ENCODE data around the gene TSSK6.

The TSSK6 gene

GRCh38 chr19:19486343-19487076 lies 28.8 kb downstream of the TSSK6 start:
- Histone ChIP-seq H3K9ac (ENCODE audit: low read length) (no peak overlapping the region), H2AFZ (ENCODE audit: low read depth, low read length) (no peak overlapping the region), H3K9me3 (ENCODE audit: insufficient read depth, low read length) (no peaks in the 10 kb centered on the region), H3K79me2 (ENCODE audit: low read length) (peaks cover 75% of the 10 kb centered on the region), H3K4me3 (ENCODE audit: low read length) (no peak overlapping the region), H3K27me3 (ENCODE audit: low read depth, low read length) (no peaks in the 10 kb centered on the region), H3K4me1 (ENCODE audit: low read length) (peaks cover 46% of the 10 kb centered on the region), H3K27ac (ENCODE audit: low read length) (no peak overlapping the region), H3K4me2 (ENCODE audit: low read length) (no peak overlapping the region), H3K36me3 (replicated peaks; ENCODE audit: low read depth, low read length) (peaks cover 6% of the 10 kb centered on the region), H4K20me1 (ENCODE audit: insufficient read depth, low read length) (peaks cover 21% of the 10 kb centered on the region)
- TF ChIP-seq EZH2phosphoT487 (IDR thresholded peaks at IDR 0.05; ENCODE audit: low read depth): no peak
- TF ChIP-seq CTCF (IDR thresholded peaks at IDR 0.05; ENCODE audit: low read depth, low read length): no peak

GRCh38 chr19:19485998-19486290 lies 29.4 kb downstream of the TSSK6 start:
- Histone ChIP-seq H3K4me2 (ENCODE audit: low read length) (no peak overlapping the region), H3K79me2 (ENCODE audit: low read length) (peaks cover 75% of the 10 kb centered on the region), H4K20me1 (ENCODE audit: insufficient read depth, low read length) (peaks cover 25% of the 10 kb centered on the region), H3K27ac (ENCODE audit: low read length) (peak overlapping the region; percentile 44), H3K36me3 (replicated peaks; ENCODE audit: low read depth, low read length) (peaks cover 5% of the 10 kb centered on the region), H3K27me3 (ENCODE audit: low read depth, low read length) (no peaks in the 10 kb centered on the region), H3K4me1 (ENCODE audit: low read length) (peaks cover 52% of the 10 kb centered on the region), H3K9me3 (ENCODE audit: insufficient read depth, low read length) (no peaks in the 10 kb centered on the region), H3K9ac (ENCODE audit: low read length) (no peak overlapping the region), H2AFZ (ENCODE audit: low read depth, low read length) (no peak overlapping the region), H3K4me3 (ENCODE audit: low read length) (no peak overlapping the region)
- TF ChIP-seq EZH2phosphoT487 (IDR thresholded peaks at IDR 0.05; ENCODE audit: low read depth) (no peak), CTCF (IDR thresholded peaks at IDR 0.05; ENCODE audit: low read depth, low read length) (no peak)

- no peak for TF ChIP-seq CTCF (IDR thresholded peaks at IDR 0.05; ENCODE audit: low read depth, low read length)
- TF ChIP-seq EZH2phosphoT487 (IDR thresholded peaks at IDR 0.05; ENCODE audit: low read depth): no peak
- H3K9me3 ChIP-seq (ENCODE audit: insufficient read depth, low read length): no peaks in the 10 kb centered on the region
- H3K4me1 ChIP-seq (ENCODE audit: low read length): peaks cover 57% of the 10 kb centered on the region
- no peaks in the 10 kb centered on the region for H3K27me3 ChIP-seq (ENCODE audit: low read depth, low read length)
- H3K27ac ChIP-seq (ENCODE audit: low read length): peak overlapping the region; percentile 44
- H4K20me1 ChIP-seq (ENCODE audit: insufficient read depth, low read length): peaks cover 31% of the 10 kb centered on the region
- no peak overlapping the region for H2AFZ ChIP-seq (ENCODE audit: low read depth, low read length)
- no peak overlapping the region for H3K4me3 ChIP-seq (ENCODE audit: low read length)
- peak overlapping the region; percentile 36 for H3K4me2 ChIP-seq (ENCODE audit: low read length)
- peaks cover 76% of the 10 kb centered on the region for H3K79me2 ChIP-seq (ENCODE audit: low read length)
- H3K9ac ChIP-seq (ENCODE audit: low read length): no peak overlapping the region
- peaks cover 3% of the 10 kb centered on the region for H3K36me3 ChIP-seq (replicated peaks; ENCODE audit: low read depth, low read length)
Observed at GRCh38 chr19:19485161-19485997, 30.0 kb downstream of the TSSK6 start.

- Histone ChIP-seq H3K36me3 (replicated peaks; ENCODE audit: low read depth, low read length) (peaks cover 3% of the 10 kb centered on the region), H3K27me3 (ENCODE audit: low read depth, low read length) (no peaks in the 10 kb centered on the region)
Observed at GRCh38 chr19:19482809-19483596, 32.3 kb downstream of the TSSK6 start.

More at GRCh38 chr19:19482809-19483596, 32.3 kb downstream of the TSSK6 start:
- no peak overlapping the region for H3K4me3 ChIP-seq (ENCODE audit: low read length)
- no peak overlapping the region for H2AFZ ChIP-seq (ENCODE audit: low read depth, low read length)
- 0 out of 2 replicates have a peak overlapping the region, but pooled peaks have one; percentile 18 for H3K27ac ChIP-seq (ENCODE audit: low read length)
- H3K9me3 ChIP-seq (ENCODE audit: insufficient read depth, low read length): no peaks in the 10 kb centered on the region
- no peak for TF ChIP-seq EZH2phosphoT487 (IDR thresholded peaks at IDR 0.05; ENCODE audit: low read depth)
- TF ChIP-seq CTCF (IDR thresholded peaks at IDR 0.05; ENCODE audit: low read depth, low read length): no peak
- no peak overlapping the region for H3K4me2 ChIP-seq (ENCODE audit: low read length)
- H3K79me2 ChIP-seq (ENCODE audit: low read length): peaks cover 80% of the 10 kb centered on the region
- peaks cover 50% of the 10 kb centered on the region for H3K4me1 ChIP-seq (ENCODE audit: low read length)
- no peak overlapping the region for H3K9ac ChIP-seq (ENCODE audit: low read length)
- peaks cover 40% of the 10 kb centered on the region for H4K20me1 ChIP-seq (ENCODE audit: insufficient read depth, low read length)
